Colonic mucosa (tissue), 4 donors: ENCODE results near the gene CLDN25. TPM values are rescaled to one million over a fixed set of nuclear protein-coding genes. Genes with fewer than 3 reads are reported as not detected.
A peak's percentile ranks its signal among the peaks of the same experiment; 100 is the strongest.
"Not testable (repeated sequence)": the region's sequence is repeated elsewhere in the genome, so short reads cannot be mapped to it uniquely, and the experiment has no call there.

Experiments
- DNase-seq: peaks from one replicate; pipeline ENCODE4 v3.0.0-alpha.2; 2020
- H3K27ac ChIP-seq: fragments of 200-600 bp; one replicate; pipeline ENCODE4 v1.8.0; 2021
- H3K27me3 ChIP-seq: fragments of 200-600 bp; one replicate; pipeline ENCODE4 v1.8.0; 2021
- H3K36me3 ChIP-seq: fragments of 200-600 bp; one replicate; pipeline ENCODE4 v1.8.0; 2021
- H3K4me1 ChIP-seq: fragments of 200-600 bp; one replicate; pipeline ENCODE4 v1.8.0; 2021; ENCODE audit warnings: mild to moderate bottlenecking
- H3K4me3 ChIP-seq: fragments of 200-600 bp; one replicate; pipeline ENCODE4 v1.8.0; 2021
- H3K9ac ChIP-seq, 2 donors: one replicate each; pipeline ENCODE4 v1.7.0; 2013; ENCODE audit warnings: control low read depth in 2 of 2, low read depth in 2 of 2, low read length in 2 of 2
- H3K9me3 ChIP-seq: fragments of 200-600 bp; one replicate; pipeline ENCODE4 v1.8.0; 2021
- intact Hi-C: fragments of 100-400 bp; cut with DNase I; formaldehyde crosslinking; loops from one replicate; pipeline ENCODE4 v1.14.1; 2022
- total RNA-seq, 2 donors: library from RNA; stranded (reverse); fragmentation: NEBNext Ultra II Directional in 1 of 2; extraction: Animal tissue kit (Norgen Biotek cat#: 25700) in 1 of 2; gene quantifications; one replicate each; pipeline ENCODE4 v1.2.1, GENCODE V29; 2021
- TF ChIP-seq, protein P1 (sequence below): fragments of 200-600 bp; IDR thresholded peaks from one replicate; pipeline ENCODE4 v1.8.0; 2022; ENCODE audit warnings: antibody characterized with exemption, mild to moderate bottlenecking
- donor health status: healthy.
- donor health status: DM: no; HTN: no; CAD: no.
- donor health status: DM: no; HTN: no; CAD: no.

CLDN25 gene
- total RNA-seq, 2 donors from 2014 or later: not detected

DNA sequence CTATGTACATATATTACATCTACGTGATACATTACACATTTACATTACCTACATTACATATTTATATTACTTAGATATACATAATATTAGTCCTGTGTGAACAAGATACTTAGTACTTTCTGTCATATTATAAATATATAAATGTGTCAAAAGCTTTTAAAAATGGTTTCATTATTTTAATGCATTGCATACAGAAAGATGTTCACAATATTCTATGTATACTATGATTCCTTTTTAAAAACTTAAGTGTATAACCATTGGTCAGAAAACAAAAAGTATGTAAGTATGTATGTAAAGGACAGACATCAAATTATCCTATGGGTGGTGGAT is 5.5 kb upstream of the CLDN25 start:
- no peak for DNase-seq
- H3K4me3 ChIP-seq: peak overlapping the region; percentile 57
- H3K9me3 ChIP-seq: no peaks in the 10 kb centered on the region
- peak overlapping the region; percentile 60 for H3K27ac ChIP-seq
- TF ChIP-seq, protein P1, sequence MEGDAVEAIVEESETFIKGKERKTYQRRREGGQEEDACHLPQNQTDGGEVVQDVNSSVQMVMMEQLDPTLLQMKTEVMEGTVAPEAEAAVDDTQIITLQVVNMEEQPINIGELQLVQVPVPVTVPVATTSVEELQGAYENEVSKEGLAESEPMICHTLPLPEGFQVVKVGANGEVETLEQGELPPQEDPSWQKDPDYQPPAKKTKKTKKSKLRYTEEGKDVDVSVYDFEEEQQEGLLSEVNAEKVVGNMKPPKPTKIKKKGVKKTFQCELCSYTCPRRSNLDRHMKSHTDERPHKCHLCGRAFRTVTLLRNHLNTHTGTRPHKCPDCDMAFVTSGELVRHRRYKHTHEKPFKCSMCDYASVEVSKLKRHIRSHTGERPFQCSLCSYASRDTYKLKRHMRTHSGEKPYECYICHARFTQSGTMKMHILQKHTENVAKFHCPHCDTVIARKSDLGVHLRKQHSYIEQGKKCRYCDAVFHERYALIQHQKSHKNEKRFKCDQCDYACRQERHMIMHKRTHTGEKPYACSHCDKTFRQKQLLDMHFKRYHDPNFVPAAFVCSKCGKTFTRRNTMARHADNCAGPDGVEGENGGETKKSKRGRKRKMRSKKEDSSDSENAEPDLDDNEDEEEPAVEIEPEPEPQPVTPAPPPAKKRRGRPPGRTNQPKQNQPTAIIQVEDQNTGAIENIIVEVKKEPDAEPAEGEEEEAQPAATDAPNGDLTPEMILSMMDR: peak; percentile 7
- peaks cover 6% of the 10 kb centered on the region for H3K4me1 ChIP-seq
- no peaks in the 10 kb centered on the region for H3K36me3 ChIP-seq
- H3K9ac ChIP-seq: no peak overlapping the region
- no peaks in the 10 kb centered on the region for H3K27me3 ChIP-seq
- intact Hi-C loops: no loop called here

DNA sequence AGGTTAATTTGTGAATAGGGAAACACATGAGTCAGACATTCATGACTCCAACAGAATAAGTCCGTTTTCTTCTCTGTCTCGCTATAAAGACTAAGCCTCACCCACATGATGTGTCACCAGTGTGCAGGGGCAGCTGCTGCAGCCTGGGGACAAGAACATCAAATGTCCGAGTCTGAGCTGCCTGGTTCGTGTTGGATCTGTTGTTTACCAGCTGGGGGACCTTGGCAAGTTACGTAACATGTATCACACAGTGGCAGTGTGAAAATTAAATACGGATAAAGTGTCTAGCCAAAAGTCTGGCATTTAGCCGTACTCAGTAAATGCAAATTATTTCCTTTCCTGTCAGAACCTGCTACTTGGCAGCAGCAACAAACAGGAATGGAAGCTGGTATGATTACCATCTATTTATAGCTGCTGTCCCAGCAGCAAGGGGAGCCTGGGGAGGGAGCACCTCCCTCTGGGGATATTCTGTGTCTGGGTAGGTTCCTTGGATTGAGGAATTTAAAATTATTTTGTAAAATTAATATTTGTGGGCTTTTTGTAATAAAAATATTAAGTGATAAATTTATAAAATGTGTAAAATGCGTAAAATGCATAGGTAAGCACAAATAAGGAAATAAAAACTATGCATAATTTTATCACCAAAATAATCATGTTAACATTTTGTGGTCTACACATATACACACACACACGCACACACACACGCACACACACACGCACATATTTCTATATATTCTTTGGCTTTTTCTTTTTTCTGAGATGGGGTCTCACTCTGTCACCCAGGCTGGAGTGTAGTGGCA is 1.3 kb upstream of the CLDN25 start:
- Histone ChIP-seq H3K4me1 (no peaks in the 10 kb centered on the region), H3K4me3 (no peak overlapping the region), H3K27ac (no peak overlapping the region), H3K36me3 (no peaks in the 10 kb centered on the region), H3K9ac (no peak overlapping the region), H3K9me3 (no peaks in the 10 kb centered on the region), H3K27me3 (no peaks in the 10 kb centered on the region)
- TF ChIP-seq, protein P1: no peak
- intact Hi-C loops: no loop called here
- no peak for DNase-seq

- no peak overlapping the region for H3K9ac ChIP-seq
- H3K27ac ChIP-seq: no peak overlapping the region
- TF ChIP-seq, protein P1: no peak
- no peaks in the 10 kb centered on the region for H3K27me3 ChIP-seq
- H3K36me3 ChIP-seq: no peaks in the 10 kb centered on the region
- intact Hi-C loops: no loop called here
- no peak for DNase-seq
- no peaks in the 10 kb centered on the region for H3K9me3 ChIP-seq
- no peaks in the 10 kb centered on the region for H3K4me1 ChIP-seq
- no peak overlapping the region for H3K4me3 ChIP-seq
Observed at GRCh38 chr11:113781682-113782081, 2.1 kb downstream of the CLDN25 start.

DNA sequence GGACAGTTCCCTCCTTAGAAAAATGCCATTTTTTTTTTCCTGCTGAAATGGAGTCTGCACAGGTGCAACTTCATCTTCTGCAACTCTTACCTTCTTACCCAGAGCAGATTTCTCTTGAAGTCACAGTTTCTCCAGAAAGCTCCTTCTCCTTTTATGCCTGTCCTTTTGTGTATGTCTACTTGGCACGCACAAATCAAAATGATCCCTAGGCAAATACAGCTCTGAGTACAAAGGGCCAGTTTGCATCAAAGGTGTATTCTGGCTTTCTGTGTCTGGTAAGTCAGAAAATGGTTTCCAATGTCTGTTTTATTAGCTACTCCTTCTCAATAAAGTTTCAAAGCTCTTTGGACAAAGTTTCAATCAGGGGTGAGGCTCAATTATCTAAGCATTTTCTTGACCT is 2.5 kb downstream of the CLDN25 start:
- DNase-seq: no peak
- Histone ChIP-seq H3K4me1 (no peaks in the 10 kb centered on the region), H3K27me3 (no peaks in the 10 kb centered on the region), H3K4me3 (no peak overlapping the region), H3K9me3 (no peaks in the 10 kb centered on the region), H3K9ac (no peak overlapping the region), H3K36me3 (no peaks in the 10 kb centered on the region), H3K27ac (no peak overlapping the region)
- TF ChIP-seq, protein P1: no peak
- intact Hi-C loops: no loop called here

DNA sequence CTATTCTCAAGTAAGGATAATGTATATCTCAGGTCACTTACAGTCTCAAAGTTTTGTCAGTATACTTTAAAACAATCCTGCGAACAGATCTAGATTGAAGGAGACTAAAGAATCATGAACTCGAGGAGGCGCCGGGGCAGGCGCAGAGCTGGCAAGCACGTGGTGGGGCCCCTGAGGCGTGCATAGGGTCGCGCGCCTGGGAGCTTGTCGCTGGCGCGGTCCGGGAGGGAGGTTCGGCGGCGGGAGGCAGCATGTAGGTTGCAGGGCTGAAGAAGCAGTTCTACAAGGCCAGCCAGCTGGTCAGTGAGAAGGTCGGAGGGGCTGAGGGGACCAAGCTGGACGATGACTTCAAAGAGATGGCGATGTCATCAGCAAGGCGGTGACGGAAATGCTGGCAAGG is 9.4 kb downstream of the CLDN25 start:
- intact Hi-C loops: not testable (repeated sequence)

GRCh38 chr11:113789675-113790320 is 10.2 kb downstream of the CLDN25 start:
- no peak overlapping the region for H3K4me3 ChIP-seq
- intact Hi-C loops: no loop called here
- H3K4me1 ChIP-seq: no peaks in the 10 kb centered on the region
- H3K9ac ChIP-seq: no peak overlapping the region
- no peaks in the 10 kb centered on the region for H3K27me3 ChIP-seq
- no peaks in the 10 kb centered on the region for H3K36me3 ChIP-seq
- no peak overlapping the region for H3K27ac ChIP-seq
- H3K9me3 ChIP-seq: no peaks in the 10 kb centered on the region
- DNase-seq: no peak
- TF ChIP-seq, protein P1: no peak

More for the DNA sequence above, 9.4 kb downstream of the CLDN25 start:
- not testable (repeated sequence) for H3K9ac ChIP-seq, H3K27ac ChIP-seq, H3K27me3 ChIP-seq, H3K4me3 ChIP-seq, H3K9me3 ChIP-seq, H3K36me3 ChIP-seq, H3K4me1 ChIP-seq, DNase-seq
